CD4-positive, alpha-beta T cell treated with Interferon alpha-2 for 1 hour (primary cell): ENCODE measurements around the gene PLXNA4.
"Not testable (repeated sequence)": the region's sequence is repeated elsewhere in the genome, so short reads cannot be mapped to it uniquely, and the experiment has no call there.

Source experiments
- DNase-seq, 2 donors: peaks; one replicate each; pipeline ENCODE4 v3.0.0-alpha.2; 2020 to 2022

PLXNA4 gene

GRCh38 chr7:132189881-132190280 is 386.4 kb downstream of the PLXNA4 start:
- no peak for DNase-seq

- DNase-seq = no peak
Measured at GRCh38 chr7:132187869-132188789, 388.1 kb downstream of the PLXNA4 start.

GRCh38 chr7:132187391-132187790 is 388.9 kb downstream of the PLXNA4 start:
- DNase-seq = no peak

GRCh38 chr7:132185150-132185549 is 391.1 kb downstream of the PLXNA4 start:
- no peak for DNase-seq

DNA sequence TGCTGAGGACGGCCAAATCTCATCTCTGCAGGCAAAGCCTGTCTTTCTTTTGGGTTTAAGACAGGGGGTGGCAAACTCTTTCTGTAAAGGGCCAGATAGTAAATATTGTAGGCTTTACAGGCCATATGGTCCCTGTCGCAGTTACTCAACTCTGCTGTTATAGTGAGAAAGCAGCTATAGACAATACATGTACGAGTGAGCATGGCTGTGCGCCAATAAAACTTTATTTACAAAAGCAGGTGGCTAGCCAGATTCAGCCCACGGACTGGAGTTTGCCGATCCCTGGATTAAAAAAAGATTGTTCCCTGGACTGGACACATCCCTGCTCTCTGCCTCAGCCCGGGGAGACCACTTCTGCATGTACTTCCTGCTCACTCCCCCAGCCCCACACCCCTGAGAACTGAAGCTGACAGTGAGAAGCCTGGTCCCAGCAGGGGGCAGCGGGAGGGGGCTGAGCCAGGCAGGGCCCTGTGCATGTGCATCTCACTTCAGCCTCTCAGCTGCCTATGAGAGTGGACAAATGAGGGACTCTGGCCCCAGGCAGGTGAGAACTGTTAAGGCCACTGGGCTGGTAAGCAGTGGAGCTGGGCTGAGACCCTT is 392.4 kb downstream of the PLXNA4 start:
- no peak for DNase-seq

GRCh38 chr7:132182992-132183391 is 393.3 kb downstream of the PLXNA4 start:
- no peak for DNase-seq

- DNase-seq = no peak
Measured at GRCh38 chr7:132181946-132182685, 394.2 kb downstream of the PLXNA4 start.

- no peak for DNase-seq
Measured at GRCh38 chr7:132181371-132181770, 394.9 kb downstream of the PLXNA4 start.

DNA sequence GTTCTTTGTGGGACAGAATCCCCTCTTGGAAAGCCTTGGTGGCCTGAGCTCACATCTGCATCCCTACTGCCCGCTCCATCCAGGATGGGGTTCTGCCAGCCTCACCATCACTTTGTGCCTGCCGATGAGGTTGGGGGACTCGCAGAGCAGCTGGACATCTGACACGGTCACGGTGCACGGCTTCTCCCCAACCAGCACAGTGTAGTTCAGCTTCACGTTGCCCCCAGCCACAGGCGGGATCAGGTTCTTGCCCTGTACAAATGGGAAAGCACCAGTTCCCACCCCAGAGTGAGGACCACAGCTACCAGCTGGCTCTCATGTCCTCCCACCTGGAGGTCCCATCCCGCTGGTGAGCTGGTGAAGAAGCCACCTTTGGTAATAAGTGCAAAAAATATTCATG is 395.8 kb downstream of the PLXNA4 start:
- no peak for DNase-seq

GRCh38 chr7:132179681-132180080 is 396.6 kb downstream of the PLXNA4 start:
- DNase-seq = no peak

- DNase-seq = no peak
Measured at GRCh38 chr7:132179080-132179430, 397.2 kb downstream of the PLXNA4 start.

DNA sequence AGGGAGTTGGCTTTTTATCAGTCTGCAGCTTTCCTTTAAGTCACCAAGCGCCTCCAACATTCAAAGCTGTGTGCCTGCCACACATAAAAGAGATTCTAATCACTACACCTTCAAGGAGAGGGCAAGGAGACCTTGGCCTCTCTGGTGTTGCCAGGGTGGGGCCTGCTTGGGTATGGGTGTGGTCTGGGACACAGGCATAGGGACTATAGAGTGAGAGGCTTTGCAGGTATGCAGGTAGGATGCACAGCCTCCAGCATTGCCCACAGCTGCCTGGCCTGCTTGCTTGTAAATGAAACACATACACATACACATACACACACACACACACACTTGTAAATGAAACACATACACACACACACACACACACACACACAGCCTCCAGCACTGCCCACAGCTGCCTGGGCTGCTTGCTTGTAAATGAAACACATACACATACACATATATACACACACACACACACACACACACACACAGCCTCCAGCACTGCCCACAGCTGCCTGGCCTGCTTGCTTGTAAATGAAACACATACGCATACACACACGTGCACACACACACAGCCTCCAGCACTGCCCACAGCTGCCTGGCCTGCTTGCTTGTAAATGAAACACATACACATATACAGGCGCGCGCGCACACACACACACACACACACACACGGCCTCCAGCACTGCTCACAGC is 397.7 kb downstream of the PLXNA4 start:
- not testable (repeated sequence) for DNase-seq

- DNase-seq = no peak
Measured at GRCh38 chr7:132177708-132178401, 398.4 kb downstream of the PLXNA4 start.

GRCh38 chr7:132176719-132177118 is 399.6 kb downstream of the PLXNA4 start:
- no peak for DNase-seq

DNA sequence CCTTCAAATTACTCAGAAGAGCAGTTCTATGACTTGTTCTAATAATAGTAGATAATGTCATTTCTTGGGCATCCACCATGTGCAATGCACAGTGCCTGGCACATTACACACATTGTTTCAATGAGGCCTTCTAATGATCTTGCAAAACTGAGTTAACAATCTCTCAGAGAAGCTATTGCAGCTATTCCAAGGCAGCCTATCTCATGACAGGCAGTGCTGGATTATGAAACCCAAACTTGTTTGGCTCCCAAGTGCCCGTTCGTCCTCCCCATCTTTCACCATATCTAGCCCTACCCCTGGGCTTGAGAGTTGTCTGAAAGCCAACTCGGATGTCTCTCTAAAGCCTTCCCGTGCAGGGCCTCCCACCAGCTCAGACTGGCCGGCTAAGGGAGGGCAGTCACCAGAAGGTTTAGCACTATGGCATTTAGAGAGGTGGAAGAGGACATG is 405.1 kb downstream of the PLXNA4 start:
- DNase-seq = no peak

DNA sequence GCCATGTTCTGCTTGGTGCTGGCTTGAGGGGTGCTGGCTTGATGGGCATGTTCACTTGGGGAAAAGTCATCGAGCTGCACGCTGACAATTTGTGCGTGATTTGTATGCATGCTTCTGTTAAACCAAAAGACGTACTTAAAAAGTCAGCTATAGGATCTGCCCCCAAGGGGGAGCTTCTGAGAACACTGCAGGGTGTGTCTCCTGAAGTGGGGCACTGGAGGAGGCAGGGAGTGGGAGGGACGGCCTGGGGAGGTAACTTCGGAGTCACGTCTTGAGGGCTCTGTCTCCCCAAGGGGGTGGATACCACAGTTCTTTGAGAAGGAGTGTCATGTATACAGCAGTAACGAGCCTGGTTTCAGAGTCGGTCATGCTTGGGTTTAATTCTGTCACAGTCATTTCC is 406.5 kb downstream of the PLXNA4 start:
- no peak for DNase-seq

DNA sequence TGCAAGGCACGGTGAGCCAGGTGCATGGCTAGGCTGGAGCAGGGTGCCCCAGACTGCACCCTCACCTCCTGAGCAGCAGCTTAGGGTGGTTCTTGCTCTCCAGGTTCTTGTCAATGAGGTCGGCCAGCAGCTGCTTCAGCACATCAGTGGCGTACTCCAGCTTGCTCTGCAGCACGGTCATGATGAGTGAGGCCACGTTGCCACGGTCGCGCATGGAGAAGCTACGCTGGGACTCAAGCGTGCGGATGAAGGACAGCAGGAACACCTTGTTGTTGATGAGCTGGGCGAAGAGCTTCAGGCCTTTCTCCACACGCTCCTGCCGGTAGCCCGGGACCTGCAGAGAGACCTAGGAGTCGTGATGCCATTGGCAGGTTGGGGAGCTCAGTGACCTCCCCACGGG is 408.0 kb downstream of the PLXNA4 start:
- no peak for DNase-seq

DNA sequence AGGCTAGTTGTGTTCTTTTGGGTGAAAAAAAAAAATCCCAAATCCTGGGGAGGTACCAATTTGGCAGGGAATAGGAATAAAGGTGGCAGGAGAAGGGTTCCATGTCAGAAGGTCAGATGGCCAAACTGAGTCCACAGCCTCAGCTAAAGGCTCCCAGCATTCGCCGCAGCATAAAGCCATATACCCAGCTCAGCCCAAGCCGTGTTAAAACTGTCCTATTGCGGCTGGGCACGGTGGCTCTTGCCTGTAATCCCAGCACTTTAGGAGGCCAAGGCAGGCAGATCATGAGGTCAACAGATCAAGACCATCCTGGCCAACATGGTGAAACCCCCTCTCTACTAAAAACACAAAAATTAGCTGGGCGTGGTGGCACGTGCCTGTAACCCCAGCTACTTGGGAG is 410.6 kb downstream of the PLXNA4 start:
- not testable (repeated sequence) for DNase-seq

- DNase-seq = no peak
Measured at GRCh38 chr7:132164558-132165125, 411.6 kb downstream of the PLXNA4 start.

DNA sequence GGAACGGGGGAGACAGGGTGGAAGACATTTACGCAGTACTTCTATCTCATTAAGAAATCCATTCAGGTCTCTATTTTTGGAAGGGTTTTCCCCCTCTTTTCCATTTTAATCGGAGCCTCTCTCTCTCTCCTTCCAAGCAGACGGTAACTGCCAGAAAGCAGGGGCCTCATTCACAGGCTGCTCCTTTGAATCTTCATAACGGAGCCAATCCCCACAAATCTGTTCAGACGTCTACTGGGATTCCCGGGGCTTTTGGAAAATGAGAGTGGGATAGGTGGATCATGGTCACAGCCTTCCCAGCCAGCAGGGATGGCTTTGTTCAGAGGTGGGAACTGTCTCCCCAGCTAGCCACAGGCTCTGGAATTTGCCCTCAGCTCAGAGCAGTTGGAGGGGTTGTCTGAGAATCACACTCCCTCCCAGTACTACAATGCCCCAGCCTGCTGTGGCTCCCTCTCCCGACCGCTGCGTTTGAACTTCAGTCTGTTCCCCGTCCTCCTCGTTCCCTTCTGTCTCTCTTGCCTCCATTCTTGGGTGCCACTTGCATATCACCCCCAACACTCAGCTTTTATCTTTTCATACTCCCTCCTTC is 413.6 kb downstream of the PLXNA4 start:
- no peak for DNase-seq

DNA sequence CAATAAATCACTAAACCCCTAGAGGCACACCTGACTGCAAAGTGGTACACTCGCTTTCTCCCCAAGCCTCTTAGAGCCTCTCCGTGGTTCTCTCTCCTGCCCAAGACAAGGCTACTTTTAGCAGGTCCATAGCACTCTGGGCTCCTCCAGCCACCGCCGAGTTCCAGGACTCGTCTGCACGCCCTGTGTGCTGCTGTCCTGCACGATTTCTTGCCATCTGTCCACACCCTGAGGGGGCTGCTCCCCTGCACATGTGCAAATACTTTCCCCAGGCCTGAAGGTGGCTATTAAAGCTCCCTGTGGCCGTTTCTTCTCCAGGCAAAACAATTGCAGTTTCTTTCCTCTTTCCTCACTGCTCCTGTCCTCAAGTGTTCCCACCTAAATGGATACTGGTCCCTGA is 414.3 kb downstream of the PLXNA4 start:
- DNase-seq = no peak

- DNase-seq = no peak
Measured at GRCh38 chr7:132161533-132161915, 414.7 kb downstream of the PLXNA4 start.
